Loucy (cell line): ENCODE results near the gene ZCCHC24.

Experiments
- H2AFZ ChIP-seq: fragments of 200-600 bp; sonication (generic); 2 replicates; pipeline ENCODE4 v1.6.0; 2016; ENCODE audit warnings: antibody characterized with exemption, mild to moderate bottlenecking, low read length, moderate library complexity
- H3F3A ChIP-seq: fragments of 200-600 bp; 2 replicates; pipeline ENCODE4 v1.6.0; 2016; ENCODE audit warnings: antibody characterized with exemption, low read depth, mild to moderate bottlenecking
- H3K27me3 ChIP-seq: fragments of 200-600 bp; sonication (generic); 2 replicates; pipeline ENCODE4 v1.6.1; 2014; ENCODE audit warnings: low read length, mild to moderate bottlenecking; ENCODE audit not compliant: insufficient read depth, poor library complexity, severe bottlenecking
- H3K36me3 ChIP-seq: fragments of 200-600 bp; sonication (generic); 2 replicates; pipeline ENCODE4 v1.6.1; 2016; ENCODE audit warnings: low read length; ENCODE audit not compliant: insufficient read depth
- H3K4me1 ChIP-seq: fragments of 200-600 bp; sonication (generic); 2 replicates; pipeline ENCODE4 v1.5.1; 2014; ENCODE audit warnings: low read length, mild to moderate bottlenecking; ENCODE audit not compliant: insufficient read depth, poor library complexity, severe bottlenecking
- H3K4me2 ChIP-seq: fragments of 200-600 bp; sonication (generic); 2 replicates; pipeline ENCODE4 v1.6.0; 2014; ENCODE audit warnings: antibody characterized with exemption, low read length, low read depth, mild to moderate bottlenecking; ENCODE audit not compliant: poor library complexity, severe bottlenecking
- H3K4me3 ChIP-seq: fragments of 200-600 bp; sonication (generic); 2 replicates; pipeline ENCODE4 v1.5.1; 2014; ENCODE audit warnings: low read length, mild to moderate bottlenecking, mixed read lengths; ENCODE audit not compliant: poor library complexity, severe bottlenecking
- H3K79me2 ChIP-seq: fragments of 200-600 bp; sonication (generic); 2 replicates; pipeline ENCODE4 v1.6.1; 2014; ENCODE audit warnings: low read length; ENCODE audit not compliant: insufficient read depth
- H3K9ac ChIP-seq: fragments of 200-600 bp; sonication (generic); 2 replicates; pipeline ENCODE4 v1.6.0; 2014; ENCODE audit warnings: mild to moderate bottlenecking, low read depth, low read length, moderate library complexity; ENCODE audit not compliant: poor library complexity, severe bottlenecking
- H3K9me2 ChIP-seq: fragments of 200-600 bp; sonication (generic); replicated peaks from 2 replicates; pipeline ENCODE4 v1.6.1; 2016; ENCODE audit warnings: low read depth, low read length, mixed read lengths
- H3K9me3 ChIP-seq: fragments of 200-600 bp; sonication (generic); 2 replicates; pipeline ENCODE4 v1.6.1; 2014; ENCODE audit warnings: mild to moderate bottlenecking, antibody characterized with exemption, low read length, low read depth; ENCODE audit not compliant: insufficient read depth
- H4K20me1 ChIP-seq: fragments of 200-600 bp; sonication (generic); 2 replicates; pipeline ENCODE4 v1.6.0; 2014; ENCODE audit warnings: antibody characterized with exemption, low read length, mild to moderate bottlenecking; ENCODE audit not compliant: insufficient read depth, poor library complexity, severe bottlenecking
- EZH2phosphoT487 ChIP-seq: fragments of 200-600 bp; IDR thresholded peaks from 2 replicates; pipeline ENCODE4 v1.6.1; 2018; ENCODE audit warnings: antibody characterized with exemption, mild to moderate bottlenecking, moderate library complexity, borderline replicate concordance
- TF ChIP-seq, protein P1 (sequence below): fragments of 200-600 bp; sonication (generic); conservative IDR thresholded peaks from 2 replicates; pipeline ENCODE4 v1.5.1; 2014; ENCODE audit warnings: mild to moderate bottlenecking, antibody characterized with exemption, low read length

ZCCHC24 gene

DNA sequence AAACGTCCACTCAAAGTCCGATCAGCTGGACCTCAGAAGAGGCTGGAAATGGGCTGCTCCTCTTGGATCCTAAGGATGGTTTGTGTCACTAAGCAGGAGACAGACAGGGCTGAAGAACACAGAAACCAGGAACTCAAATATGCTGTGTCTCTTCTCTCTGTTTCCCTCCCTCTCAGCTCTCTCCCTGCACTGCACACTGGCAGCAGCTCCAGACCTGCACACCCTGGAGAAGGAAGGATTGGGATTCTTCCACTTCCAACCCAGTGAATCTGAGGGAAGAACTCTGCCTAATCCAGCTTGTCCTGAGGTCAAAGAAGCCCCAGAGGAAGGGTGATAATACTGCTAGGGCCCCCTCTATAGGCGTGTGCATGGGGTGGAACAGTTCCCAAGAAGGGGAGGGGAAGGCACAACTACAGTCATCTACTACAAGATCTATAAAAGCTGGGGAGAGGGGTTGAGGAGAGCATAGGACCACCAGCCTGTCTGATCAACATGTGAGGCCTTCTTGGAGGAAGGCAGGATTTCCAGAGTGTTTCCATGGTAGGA lies 22.7 kb upstream of the ZCCHC24 start:
- Histone ChIP-seq H3K9ac (no peak overlapping the region), H3K79me2 (no peaks in the 10 kb centered on the region), H3K4me2 (no peak overlapping the region), H4K20me1 (no peaks in the 10 kb centered on the region), H2AFZ (peak overlapping the region; percentile 64), H3K9me3 (no peaks in the 10 kb centered on the region), H3K9me2 (no peaks in the 10 kb centered on the region), H3K27me3 (no peaks in the 10 kb centered on the region), H3K4me1 (peaks cover 4% of the 10 kb centered on the region), H3K4me3 (no peak overlapping the region), H3F3A (no peaks in the 10 kb centered on the region), H3K36me3 (no peaks in the 10 kb centered on the region)
- TF ChIP-seq, protein P1, sequence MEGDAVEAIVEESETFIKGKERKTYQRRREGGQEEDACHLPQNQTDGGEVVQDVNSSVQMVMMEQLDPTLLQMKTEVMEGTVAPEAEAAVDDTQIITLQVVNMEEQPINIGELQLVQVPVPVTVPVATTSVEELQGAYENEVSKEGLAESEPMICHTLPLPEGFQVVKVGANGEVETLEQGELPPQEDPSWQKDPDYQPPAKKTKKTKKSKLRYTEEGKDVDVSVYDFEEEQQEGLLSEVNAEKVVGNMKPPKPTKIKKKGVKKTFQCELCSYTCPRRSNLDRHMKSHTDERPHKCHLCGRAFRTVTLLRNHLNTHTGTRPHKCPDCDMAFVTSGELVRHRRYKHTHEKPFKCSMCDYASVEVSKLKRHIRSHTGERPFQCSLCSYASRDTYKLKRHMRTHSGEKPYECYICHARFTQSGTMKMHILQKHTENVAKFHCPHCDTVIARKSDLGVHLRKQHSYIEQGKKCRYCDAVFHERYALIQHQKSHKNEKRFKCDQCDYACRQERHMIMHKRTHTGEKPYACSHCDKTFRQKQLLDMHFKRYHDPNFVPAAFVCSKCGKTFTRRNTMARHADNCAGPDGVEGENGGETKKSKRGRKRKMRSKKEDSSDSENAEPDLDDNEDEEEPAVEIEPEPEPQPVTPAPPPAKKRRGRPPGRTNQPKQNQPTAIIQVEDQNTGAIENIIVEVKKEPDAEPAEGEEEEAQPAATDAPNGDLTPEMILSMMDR = no peak
- TF ChIP-seq EZH2phosphoT487 = no peak

DNA sequence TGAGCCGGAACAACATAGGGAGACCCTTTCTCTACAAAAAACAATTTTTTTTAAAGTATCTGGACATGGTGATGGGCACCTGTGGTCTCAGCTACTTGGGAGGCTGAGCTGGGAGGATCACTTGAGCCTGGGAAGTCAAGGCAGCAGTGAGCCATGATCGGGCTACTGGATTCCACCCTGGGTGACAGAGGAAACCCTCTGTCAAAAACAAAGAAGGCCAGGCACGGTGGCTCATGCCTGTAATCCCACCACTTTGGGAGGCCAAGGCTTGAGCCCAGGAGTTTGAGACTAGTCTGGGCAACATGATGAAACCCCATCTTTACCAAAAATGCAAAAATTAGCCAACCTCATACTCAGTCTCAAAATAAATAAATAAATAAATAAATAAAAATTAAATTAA lies 19.9 kb upstream of the ZCCHC24 start:
- Histone ChIP-seq H2AFZ (no peak overlapping the region), H3F3A (no peaks in the 10 kb centered on the region), H3K4me1 (no peaks in the 10 kb centered on the region), H3K4me2 (no peak overlapping the region), H3K79me2 (no peaks in the 10 kb centered on the region), H3K9me2 (no peaks in the 10 kb centered on the region), H3K27me3 (no peaks in the 10 kb centered on the region), H4K20me1 (no peaks in the 10 kb centered on the region), H3K9ac (no peak overlapping the region), H3K4me3 (no peak overlapping the region), H3K9me3 (no peaks in the 10 kb centered on the region), H3K36me3 (no peaks in the 10 kb centered on the region)
- TF ChIP-seq, protein P1 = no peak
- no peak for TF ChIP-seq EZH2phosphoT487

DNA sequence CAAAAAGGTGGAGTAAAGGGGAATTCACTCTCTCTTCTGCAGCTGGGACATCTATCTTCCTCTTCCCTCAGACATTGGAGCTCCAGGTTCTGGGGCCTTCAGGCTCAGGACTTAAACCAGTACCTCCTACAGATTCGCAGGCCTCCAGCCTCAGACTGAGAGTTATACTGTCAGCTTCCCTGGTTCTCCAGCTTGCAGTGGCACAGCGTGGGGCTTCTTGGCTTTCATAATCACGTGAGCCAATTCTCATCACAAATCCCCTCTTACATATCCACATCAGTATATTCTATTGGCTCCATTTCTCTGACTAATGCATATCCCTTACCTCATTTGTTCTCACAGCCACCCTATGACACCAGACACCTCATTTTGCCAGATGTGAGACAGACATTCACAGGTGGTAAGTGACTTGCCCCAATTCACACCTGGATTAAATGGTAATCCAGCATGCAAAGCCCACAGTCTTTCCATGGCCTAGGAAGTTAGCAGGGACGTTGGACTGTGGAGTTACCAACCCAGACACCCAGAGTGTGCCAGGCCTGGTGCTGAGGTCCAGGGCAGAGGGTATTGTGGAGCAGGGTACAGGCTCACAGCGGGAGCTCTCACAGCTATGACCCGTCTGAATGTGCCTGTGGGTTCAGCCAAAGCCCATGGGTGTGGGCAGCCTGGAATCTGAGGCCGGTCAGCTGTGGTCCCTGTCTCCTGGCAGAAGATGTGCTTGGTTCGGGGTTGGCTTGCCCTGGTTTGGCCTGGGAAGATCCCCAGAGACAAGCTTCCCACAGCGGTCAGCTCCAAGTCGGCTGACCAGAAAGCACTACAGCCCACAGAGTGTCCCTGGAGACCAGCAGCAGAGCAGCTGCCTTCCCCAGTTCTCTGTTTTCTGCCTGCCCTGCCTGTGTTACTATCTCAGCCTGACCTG lies 18.4 kb upstream of the ZCCHC24 start:
- Histone ChIP-seq H3K9ac (no peak overlapping the region), H3K4me1 (no peaks in the 10 kb centered on the region), H3K79me2 (no peaks in the 10 kb centered on the region), H3K36me3 (no peaks in the 10 kb centered on the region), H3K4me2 (no peak overlapping the region), H3K9me2 (no peaks in the 10 kb centered on the region), H4K20me1 (no peaks in the 10 kb centered on the region), H3K9me3 (no peaks in the 10 kb centered on the region), H3K27me3 (no peaks in the 10 kb centered on the region), H2AFZ (no peak overlapping the region), H3F3A (no peaks in the 10 kb centered on the region), H3K4me3 (no peak overlapping the region)
- no peak for TF ChIP-seq EZH2phosphoT487
